ENCODE results near the gene MDFI. TPM values are rescaled to one million over a fixed set of nuclear protein-coding genes. Genes with fewer than 3 reads are reported as not detected.

The MDFI gene
- total RNA-seq, 1 experiment from 2014 or later: 262 TPM

DNA sequence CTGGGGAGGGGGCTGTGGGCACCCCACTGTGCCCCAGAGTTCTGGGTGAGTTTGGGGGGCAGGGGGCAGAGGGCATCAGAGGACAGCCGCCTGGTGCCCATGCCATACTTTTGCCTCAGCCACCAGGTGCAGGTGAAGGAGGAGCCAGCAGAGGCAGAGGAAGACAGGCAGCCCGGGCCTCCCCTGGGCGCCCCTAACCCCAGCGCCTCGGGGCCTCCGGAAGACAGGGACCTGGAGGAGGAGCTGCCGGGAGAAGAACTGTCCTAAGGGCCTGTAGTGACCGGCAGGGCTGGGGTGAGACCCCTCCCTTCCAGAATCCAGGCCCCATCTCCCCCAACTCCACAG is 39.6 kb upstream of the MDFI start:
- Histone ChIP-seq H3K36me3 (replicated peaks; ENCODE audit: control insufficient read depth, insufficient read depth, low read length) (no peaks in the 10 kb centered on the region), H3K27me3 (ENCODE audit: control insufficient read depth, insufficient read depth, low read length) (no peaks in the 10 kb centered on the region; the same call in 1 of the 2 replicates), H3K4me3 (ENCODE audit: insufficient read depth, low read depth, low read length) (no peak overlapping the region)
- DNase-seq: peak; percentile 61

GRCh38 chr6:41599015-41599851 is 39.0 kb upstream of the MDFI start:
- Histone ChIP-seq H3K36me3 (replicated peaks; ENCODE audit: control insufficient read depth, insufficient read depth, low read length) (no peaks in the 10 kb centered on the region), H3K27me3 (ENCODE audit: control insufficient read depth, insufficient read depth, low read length) (no peaks in the 10 kb centered on the region; the same call in 1 of the 2 replicates), H3K4me3 (ENCODE audit: insufficient read depth, low read depth, low read length) (no peak overlapping the region)
- DNase-seq: peak; percentile 84

- peak; percentile 67 for DNase-seq
- H3K36me3 ChIP-seq (replicated peaks; ENCODE audit: control insufficient read depth, insufficient read depth, low read length): no peaks in the 10 kb centered on the region
- no peaks in the 10 kb centered on the region; the same call in 1 of the 2 replicates for H3K27me3 ChIP-seq (ENCODE audit: control insufficient read depth, insufficient read depth, low read length)
- no peak overlapping the region for H3K4me3 ChIP-seq (ENCODE audit: insufficient read depth, low read depth, low read length)
Observed at GRCh38 chr6:41599852-41600445, 38.3 kb upstream of the MDFI start.

- no peaks in the 10 kb centered on the region; the same call in 1 of the 2 replicates for H3K27me3 ChIP-seq (ENCODE audit: control insufficient read depth, insufficient read depth, low read length)
- no peak overlapping the region for H3K4me3 ChIP-seq (ENCODE audit: insufficient read depth, low read depth, low read length)
- no peaks in the 10 kb centered on the region for H3K36me3 ChIP-seq (replicated peaks; ENCODE audit: control insufficient read depth, insufficient read depth, low read length)
- DNase-seq: no peak
Observed at GRCh38 chr6:41600499-41601247, 37.6 kb upstream of the MDFI start.

DNA sequence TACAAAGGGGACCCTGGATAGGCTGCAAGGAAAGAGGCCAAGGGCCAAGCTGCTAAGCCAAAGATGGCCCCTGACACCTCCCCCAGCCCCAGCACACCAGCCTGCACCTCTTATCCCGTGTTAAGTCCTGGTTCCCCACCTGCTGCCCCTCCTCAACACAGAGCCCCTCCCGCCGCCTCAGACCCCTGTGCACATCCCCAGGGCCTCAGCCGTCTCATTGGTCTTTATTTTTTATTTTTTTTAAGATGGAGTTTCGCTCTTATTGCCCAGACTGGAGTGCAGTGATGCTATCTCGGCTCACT is 37.1 kb upstream of the MDFI start:
- no peaks in the 10 kb centered on the region; the same call in 1 of the 2 replicates for H3K27me3 ChIP-seq (ENCODE audit: control insufficient read depth, insufficient read depth, low read length)
- no peaks in the 10 kb centered on the region for H3K36me3 ChIP-seq (replicated peaks; ENCODE audit: control insufficient read depth, insufficient read depth, low read length)
- no peak for DNase-seq
- H3K4me3 ChIP-seq (ENCODE audit: insufficient read depth, low read depth, low read length): no peak overlapping the region

DNA sequence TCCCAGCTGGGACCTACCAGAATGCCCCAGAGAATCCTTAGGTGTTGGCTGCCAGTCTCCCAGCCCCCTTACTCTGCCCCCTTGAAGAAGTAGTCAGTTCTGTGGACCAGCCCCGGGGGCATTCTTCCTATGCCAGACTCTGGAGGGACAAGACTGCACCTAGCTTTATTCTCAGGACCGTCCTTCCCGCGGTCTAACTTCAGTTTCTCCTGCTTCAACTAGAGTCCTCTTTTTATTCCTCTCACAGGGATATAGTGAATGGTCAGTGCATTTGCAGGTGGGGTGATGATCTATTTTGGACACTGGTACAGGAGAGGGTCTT is 35.9 kb upstream of the MDFI start:
- Histone ChIP-seq H3K27me3 (ENCODE audit: control insufficient read depth, insufficient read depth, low read length) (no peaks in the 10 kb centered on the region; the same call in 1 of the 2 replicates), H3K36me3 (replicated peaks; ENCODE audit: control insufficient read depth, insufficient read depth, low read length) (no peaks in the 10 kb centered on the region), H3K4me3 (ENCODE audit: insufficient read depth, low read depth, low read length) (no peak overlapping the region)
- DNase-seq: no peak

GRCh38 chr6:41602864-41603608 is 35.2 kb upstream of the MDFI start:
- Histone ChIP-seq H3K36me3 (replicated peaks; ENCODE audit: control insufficient read depth, insufficient read depth, low read length) (no peaks in the 10 kb centered on the region), H3K4me3 (ENCODE audit: insufficient read depth, low read depth, low read length) (peak overlapping the region; percentile 33), H3K27me3 (ENCODE audit: control insufficient read depth, insufficient read depth, low read length) (no peaks in the 10 kb centered on the region; the same call in 1 of the 2 replicates)
- peak; percentile 91 for DNase-seq

GRCh38 chr6:41604006-41604405 is 34.3 kb upstream of the MDFI start:
- H3K27me3 ChIP-seq (ENCODE audit: control insufficient read depth, insufficient read depth, low read length): no peaks in the 10 kb centered on the region; the same call in 1 of the 2 replicates
- H3K36me3 ChIP-seq (replicated peaks; ENCODE audit: control insufficient read depth, insufficient read depth, low read length): no peaks in the 10 kb centered on the region
- no peak for DNase-seq
- no peak overlapping the region for H3K4me3 ChIP-seq (ENCODE audit: insufficient read depth, low read depth, low read length)

DNA sequence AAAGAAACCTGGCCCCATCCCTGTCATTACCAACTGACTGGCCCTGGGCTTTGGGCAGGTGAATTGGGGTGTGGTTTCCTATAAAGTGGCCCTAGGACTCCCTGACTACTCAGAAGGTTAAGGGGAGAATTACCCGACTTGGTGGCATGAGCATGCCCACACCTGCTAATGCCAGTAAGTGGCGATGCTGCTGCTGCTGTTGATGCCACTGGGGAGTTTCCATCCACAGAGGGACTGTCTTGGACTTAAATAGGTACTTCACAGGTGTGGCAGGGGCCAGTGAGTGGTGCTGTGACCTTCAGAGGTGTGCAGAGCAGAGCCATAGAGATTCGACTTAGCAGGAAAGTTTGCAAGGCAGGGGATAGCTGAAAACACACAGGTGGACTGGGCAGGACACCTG is 32.6 kb upstream of the MDFI start:
- no peaks in the 10 kb centered on the region; the same call in 1 of the 2 replicates for H3K27me3 ChIP-seq (ENCODE audit: control insufficient read depth, insufficient read depth, low read length)
- H3K36me3 ChIP-seq (replicated peaks; ENCODE audit: control insufficient read depth, insufficient read depth, low read length): no peaks in the 10 kb centered on the region

DNA sequence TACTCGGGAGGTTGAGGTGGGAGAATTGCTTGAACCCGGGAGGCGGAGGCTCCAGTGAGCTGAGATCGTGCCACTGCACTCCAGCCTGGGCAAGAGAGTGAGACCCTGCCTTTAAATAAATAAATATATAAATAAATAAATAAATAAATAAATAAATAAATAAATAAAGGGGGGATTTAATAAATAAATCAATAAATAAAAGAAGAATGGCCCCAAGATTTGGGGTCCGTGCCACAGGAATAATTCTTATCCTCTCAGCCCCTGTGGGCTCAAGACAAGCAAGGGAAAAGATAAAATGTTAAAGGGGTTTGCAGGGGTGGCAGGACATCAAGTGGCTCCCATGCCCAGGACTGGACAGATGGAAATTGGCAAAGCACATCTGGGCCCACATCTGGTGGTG is 31.2 kb upstream of the MDFI start:
- Histone ChIP-seq H3K4me3 (ENCODE audit: insufficient read depth, low read depth, low read length) (no peak overlapping the region), H3K27me3 (ENCODE audit: control insufficient read depth, insufficient read depth, low read length) (no peaks in the 10 kb centered on the region), H3K36me3 (replicated peaks; ENCODE audit: control insufficient read depth, insufficient read depth, low read length) (no peaks in the 10 kb centered on the region)
- DNase-seq: no peak

More for the DNA sequence above, 32.6 kb upstream of the MDFI start:
- DNase-seq: no peak
- no peak overlapping the region for H3K4me3 ChIP-seq (ENCODE audit: insufficient read depth, low read depth, low read length)

- no peak for DNase-seq
- Histone ChIP-seq H3K36me3 (replicated peaks; ENCODE audit: control insufficient read depth, insufficient read depth, low read length) (no peaks in the 10 kb centered on the region), H3K27me3 (ENCODE audit: control insufficient read depth, insufficient read depth, low read length) (no peaks in the 10 kb centered on the region), H3K4me3 (ENCODE audit: insufficient read depth, low read depth, low read length) (no peak overlapping the region)
Observed at GRCh38 chr6:41607736-41608135, 30.5 kb upstream of the MDFI start.

- H3K4me3 ChIP-seq (ENCODE audit: insufficient read depth, low read depth, low read length): no peak overlapping the region
- no peaks in the 10 kb centered on the region for H3K36me3 ChIP-seq (replicated peaks; ENCODE audit: control insufficient read depth, insufficient read depth, low read length)
- no peak for DNase-seq
- no peaks in the 10 kb centered on the region for H3K27me3 ChIP-seq (ENCODE audit: control insufficient read depth, insufficient read depth, low read length)
Observed at GRCh38 chr6:41608443-41609151, 29.7 kb upstream of the MDFI start.

DNA sequence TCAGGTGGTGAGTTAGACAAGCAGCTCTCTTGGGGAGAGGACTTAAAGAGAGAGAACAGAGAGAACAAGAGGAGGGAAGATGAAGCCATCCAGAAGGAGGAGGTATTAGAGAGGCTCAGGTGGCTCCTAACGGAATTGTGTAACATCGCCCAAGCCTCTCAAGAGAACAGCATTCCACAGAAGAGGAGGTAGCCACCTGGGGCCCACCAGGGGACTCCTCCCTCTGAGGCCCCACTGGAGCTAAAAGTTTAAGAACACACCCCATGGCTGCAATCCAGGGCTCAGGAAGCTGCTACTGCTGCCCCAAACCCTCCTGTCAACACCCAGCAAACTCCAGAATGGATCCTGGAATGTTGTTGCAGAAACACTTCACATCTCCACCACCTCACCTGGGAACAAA is 23.6 kb upstream of the MDFI start:
- no peak for DNase-seq
- Histone ChIP-seq H3K36me3 (replicated peaks; ENCODE audit: control insufficient read depth, insufficient read depth, low read length) (no peaks in the 10 kb centered on the region), H3K4me3 (ENCODE audit: insufficient read depth, low read depth, low read length) (no peak overlapping the region), H3K27me3 (ENCODE audit: control insufficient read depth, insufficient read depth, low read length) (no peaks in the 10 kb centered on the region)

- Histone ChIP-seq H3K36me3 (replicated peaks; ENCODE audit: control insufficient read depth, insufficient read depth, low read length) (no peaks in the 10 kb centered on the region), H3K4me3 (ENCODE audit: insufficient read depth, low read depth, low read length) (no peak overlapping the region), H3K27me3 (ENCODE audit: control insufficient read depth, insufficient read depth, low read length) (no peaks in the 10 kb centered on the region)
- no peak for DNase-seq
Observed at GRCh38 chr6:41615311-41615710, 23.0 kb upstream of the MDFI start.

Data from H7 (cell line).